ENCODE measurements around the gene NUMBL. TPM values are rescaled to one million over a fixed set of nuclear protein-coding genes. Genes with fewer than 3 reads are reported as not detected.

The NUMBL gene
- polyA plus RNA-seq, 10 donors, result 22.0 to 37.8 (median 28.3) TPM

Other genes starting within 250 kb of the NUMBL start
- 10 to 100 TPM; 37.2 to 55.1 (median 50.9) TPM for gene SERTAD3, start 246.3 kb downstream of the NUMBL start, polyA plus RNA-seq (ENCODE audit: insufficient read length in 10 of 10)
- gene BLVRB, start 224.9 kb downstream of the NUMBL start, polyA plus RNA-seq (ENCODE audit: insufficient read length in 10 of 10), result 10 to 100 TPM; 26.1 to 55.4 (median 32.3) TPM
- under 1 TPM; 0.25 to 0.81 (median 0.49) TPM for gene SPTBN4, start 223.7 kb downstream of the NUMBL start, polyA plus RNA-seq (ENCODE audit: insufficient read length in 10 of 10)
- gene SHKBP1, start 113.8 kb downstream of the NUMBL start, polyA plus RNA-seq (ENCODE audit: insufficient read length in 10 of 10), result 10 to 100 TPM; 14.7 to 31.7 (median 19.0) TPM
- 100 to 1,000 TPM; 157 to 405 (median 220) TPM for gene LTBP4, start 89.3 kb downstream of the NUMBL start, polyA plus RNA-seq (ENCODE audit: insufficient read length in 10 of 10)
- 10 to 100 TPM; 15.8 to 22.0 (median 19.0) TPM for gene COQ8B, start 26.2 kb upstream of the NUMBL start, polyA plus RNA-seq (ENCODE audit: insufficient read length in 10 of 10)
- gene ITPKC, start 26.5 kb upstream of the NUMBL start, polyA plus RNA-seq (ENCODE audit: insufficient read length in 10 of 10), result 10 to 100 TPM in 5 of 10 donors, 1 to 10 TPM in 5; 7.9 to 11.6 (median 10.0) TPM
- gene ACTMAP, start 59.8 kb upstream of the NUMBL start, polyA plus RNA-seq (ENCODE audit: insufficient read length in 10 of 10), result 10 to 100 TPM in 5 of 10 donors, 1 to 10 TPM in 5; 7.1 to 12.4 (median 10.1) TPM
- 10 to 100 TPM; 51.6 to 95.0 (median 67.9) TPM for gene SNRPA, start 60.6 kb upstream of the NUMBL start, polyA plus RNA-seq (ENCODE audit: insufficient read length in 10 of 10)
- 1 to 10 TPM; 1.0 to 3.9 (median 2.3) TPM for gene MIA, start 84.9 kb upstream of the NUMBL start, polyA plus RNA-seq (ENCODE audit: insufficient read length in 10 of 10)
- gene RAB4B, start 87.6 kb upstream of the NUMBL start, polyA plus RNA-seq (ENCODE audit: insufficient read length in 10 of 10), result 1 to 10 TPM; 7.1 to 9.6 (median 8.6) TPM
- 10 to 100 TPM; 38.4 to 59.6 (median 46.3) TPM for gene EGLN2, start 108.5 kb upstream of the NUMBL start, polyA plus RNA-seq (ENCODE audit: insufficient read length in 10 of 10)
- under 1 TPM in 3 of 10 donors, not detected in 7; 0.18 to 0.29 (median 0.24) TPM for gene CYP2A6, start 159.8 kb upstream of the NUMBL start, polyA plus RNA-seq (ENCODE audit: insufficient read length in 10 of 10)
- not detected for gene CYP2A7, start 191.6 kb upstream of the NUMBL start, polyA plus RNA-seq (ENCODE audit: insufficient read length in 10 of 10)

All from muscle of back (tissue), 10 donors.